Mucosa of gallbladder (tissue), 1 donor: Measurements from ENCODE around the gene KRTAP17-1. TPM values are rescaled to one million over a fixed set of nuclear protein-coding genes. Genes with fewer than 3 reads are reported as not detected.
"Not testable (repeated sequence)": the region's sequence is repeated elsewhere in the genome, so short reads cannot be mapped to it uniquely, and the experiment has no call there.

ENCODE experiments used
- DNase-seq: peaks from one replicate; pipeline ENCODE4 v3.0.0-alpha.2; 2020; ENCODE audit warnings: low spot score
- total RNA-seq: library from RNA; stranded (reverse); gene quantifications from one replicate; pipeline ENCODE4 v1.2.1, GENCODE V29; 2021
- donor health status: DM: no; HTN: no; CAD: no.

KRTAP17-1 gene
- total RNA-seq, 1 donor from 2014 or later = not detected

DNA sequence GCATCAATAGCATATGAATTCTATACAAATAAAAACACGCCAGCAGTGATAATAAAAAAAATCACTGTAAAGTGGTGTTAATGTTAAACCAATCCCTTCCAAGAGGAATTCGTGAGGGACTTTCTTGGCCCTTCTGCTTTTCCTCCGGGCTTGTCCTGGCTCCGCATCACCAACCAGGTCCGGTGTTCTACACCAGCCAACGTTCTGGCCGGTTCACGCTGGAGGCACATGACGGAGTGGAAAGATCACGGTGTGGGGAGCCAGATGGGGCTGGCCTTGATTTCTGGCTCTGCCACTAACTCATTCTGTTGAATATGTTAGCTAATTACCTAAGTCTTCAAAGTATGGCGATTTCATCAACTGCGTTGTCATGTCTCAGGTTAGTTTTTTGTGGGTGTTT is 11.4 kb downstream of the KRTAP17-1 start:
- DNase-seq = no peak

DNA sequence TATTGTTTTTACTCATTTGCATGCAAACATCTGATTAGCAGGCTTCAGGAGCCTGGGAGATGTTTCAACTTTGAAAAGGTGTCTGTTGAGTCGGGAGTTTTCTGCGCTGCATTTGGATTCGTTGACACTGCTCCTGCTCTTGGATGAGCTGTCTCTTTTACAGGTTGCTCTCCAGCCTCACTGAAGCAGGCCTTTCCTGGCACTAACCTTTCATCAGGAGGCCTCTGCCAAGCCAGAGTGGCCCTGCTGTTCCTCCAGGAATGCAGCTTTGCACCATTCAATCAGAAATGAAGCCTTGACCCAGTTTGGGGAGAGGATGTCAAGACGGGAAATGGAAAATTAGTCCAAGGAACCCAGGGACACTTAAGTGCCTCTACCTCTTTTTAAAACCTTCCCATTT is 12.5 kb downstream of the KRTAP17-1 start:
- DNase-seq = no peak

DNA sequence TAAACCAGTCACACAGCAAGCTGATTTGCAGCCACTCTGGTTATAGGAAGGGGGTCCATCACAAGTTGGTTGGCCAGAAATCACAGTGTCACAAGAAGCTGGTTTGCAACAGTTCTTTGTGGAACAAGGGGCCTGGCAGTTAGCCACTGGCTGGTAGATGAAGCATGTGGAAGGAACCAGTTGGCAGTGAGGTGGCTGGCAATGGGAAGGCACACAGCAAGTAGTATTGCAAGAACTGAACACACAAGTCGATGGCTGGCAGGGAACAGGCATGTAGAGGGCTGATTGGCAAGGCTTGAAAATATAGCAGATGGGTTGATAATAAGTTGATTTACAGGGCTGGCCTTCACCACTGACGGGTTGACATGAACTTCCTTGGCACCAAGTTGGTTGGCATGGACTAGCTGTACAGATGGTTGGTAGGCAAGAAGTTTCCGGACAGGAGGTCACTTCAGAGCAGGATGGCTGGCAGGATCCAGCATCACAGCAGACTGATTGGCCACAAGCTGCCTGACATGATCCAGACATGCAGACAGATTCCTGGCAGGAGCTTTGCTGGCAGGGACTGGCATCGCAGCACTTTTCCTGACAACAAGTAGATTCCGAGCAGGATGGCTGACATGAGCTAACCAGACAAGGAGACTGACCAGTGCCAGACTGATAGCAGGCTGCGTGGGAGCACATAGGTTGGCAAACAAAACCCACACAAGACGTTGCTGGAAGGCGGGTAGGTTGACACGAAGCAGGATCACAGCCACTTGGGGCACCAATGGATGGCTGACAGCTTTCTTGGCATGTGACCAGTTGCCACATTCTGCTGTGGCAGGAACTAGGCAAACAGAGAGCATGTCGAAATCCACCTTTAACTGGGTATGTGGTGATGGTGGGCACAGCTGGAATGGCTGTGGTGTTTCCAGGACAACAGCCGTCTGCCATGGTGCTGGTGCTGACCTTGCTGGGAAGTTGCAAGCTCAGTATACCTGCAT is 13.3 kb downstream of the KRTAP17-1 start, which contains the start of gene KRTAP29-1:
KRTAP29-1 (minus strand) TSS at position 936 of the 986 bp plus-strand sequence; CDS start at position 936, 0 bp downstream.
- DNase-seq = no peak

DNA sequence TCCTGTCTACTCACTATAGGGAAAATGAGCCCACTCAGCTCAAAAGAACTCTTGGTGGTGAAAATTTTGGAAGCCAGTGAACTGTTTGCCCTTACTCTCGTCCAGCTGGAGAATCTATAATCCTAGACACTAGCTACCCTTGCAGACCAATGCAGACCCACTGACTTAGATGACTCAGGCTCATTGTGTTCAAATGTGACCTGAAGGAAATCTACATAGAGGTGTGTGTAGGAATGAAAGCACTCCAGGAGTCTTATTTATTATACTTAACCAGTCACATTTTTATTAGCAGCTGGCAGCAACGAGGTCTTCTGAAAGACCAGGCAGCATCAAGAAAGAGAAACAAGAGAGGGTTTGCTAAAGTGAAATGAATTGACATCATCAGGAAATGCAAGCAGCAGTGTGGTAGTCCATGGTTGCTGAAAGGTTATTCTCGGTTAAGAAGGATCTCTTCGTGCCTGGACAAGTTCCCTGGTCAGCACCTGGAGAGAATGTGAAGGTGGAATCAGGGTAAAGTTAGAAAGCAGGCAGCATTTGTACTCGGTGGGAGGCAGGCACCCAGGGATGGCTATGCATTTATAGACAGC is 14.2 kb downstream of the KRTAP17-1 start:
- DNase-seq = no peak

DNA sequence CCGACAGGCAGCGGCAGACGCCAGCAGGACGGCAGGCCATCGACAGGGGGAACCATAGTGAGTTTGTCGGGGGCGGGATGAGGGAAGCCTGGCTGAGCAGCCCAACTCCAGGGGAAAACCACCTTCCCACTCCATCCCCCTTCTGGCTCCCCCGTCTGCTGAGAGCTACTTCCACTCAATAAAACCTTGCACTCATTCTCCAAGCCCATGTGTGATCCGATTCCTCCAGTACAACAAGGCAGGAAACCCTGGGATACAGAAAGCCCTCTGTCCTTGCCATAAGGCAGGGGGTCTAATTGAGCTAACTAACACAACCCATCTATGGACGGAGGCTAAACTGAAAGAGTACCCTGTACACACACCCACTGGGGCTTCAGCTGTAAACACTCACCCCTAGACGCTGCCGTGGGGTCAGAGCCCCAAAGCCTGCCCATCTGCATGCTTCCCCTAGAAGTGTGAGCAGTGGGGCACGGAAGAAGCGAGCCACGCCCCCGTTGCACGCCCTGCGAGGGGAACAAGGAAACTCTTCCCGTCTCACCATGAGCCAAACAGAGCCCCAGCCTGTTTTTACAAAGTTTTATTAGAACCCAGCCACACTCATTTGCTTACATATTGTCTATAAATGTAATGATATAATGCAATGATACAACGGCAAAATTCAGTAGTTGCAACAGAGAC is 16.9 kb downstream of the KRTAP17-1 start:
- no peak for DNase-seq

DNA sequence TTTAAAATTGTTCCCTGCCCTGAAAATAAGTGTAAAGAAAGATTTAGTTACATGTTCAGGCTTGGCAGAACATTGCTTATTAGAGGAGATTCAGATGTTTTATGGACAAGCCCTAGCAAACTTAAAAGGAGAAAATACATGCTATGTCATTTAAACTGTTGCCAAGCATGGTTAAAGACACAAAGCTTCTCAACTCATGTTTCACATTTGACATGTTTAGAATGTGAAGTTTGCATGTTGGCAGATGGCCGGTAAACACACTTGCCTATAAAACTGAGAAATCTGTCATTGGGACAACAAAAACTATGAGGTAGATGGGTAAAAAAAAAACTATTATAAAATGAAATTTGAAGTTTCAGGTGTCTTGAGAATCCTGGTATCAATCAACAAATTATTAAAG is 18.7 kb downstream of the KRTAP17-1 start:
- DNase-seq = no peak

DNA sequence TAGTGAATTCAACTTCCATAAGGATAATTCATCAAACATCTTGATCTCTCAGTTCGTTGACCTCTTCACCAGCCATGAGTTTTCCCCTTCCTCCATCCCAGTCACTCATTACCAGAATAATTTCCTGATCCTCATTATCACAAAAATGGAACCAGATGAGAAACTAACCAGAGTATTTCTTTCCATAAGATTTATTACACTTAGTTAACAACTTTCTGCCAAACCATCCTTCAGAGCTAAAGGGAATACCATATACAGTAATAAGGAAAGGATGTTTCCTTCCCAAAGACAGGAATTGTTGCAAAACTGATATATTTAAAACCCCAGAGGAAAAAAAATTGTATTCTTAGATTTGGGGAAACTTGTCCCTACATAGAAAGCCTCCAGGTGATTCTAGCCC is 21.5 kb downstream of the KRTAP17-1 start:
- no peak for DNase-seq

DNA sequence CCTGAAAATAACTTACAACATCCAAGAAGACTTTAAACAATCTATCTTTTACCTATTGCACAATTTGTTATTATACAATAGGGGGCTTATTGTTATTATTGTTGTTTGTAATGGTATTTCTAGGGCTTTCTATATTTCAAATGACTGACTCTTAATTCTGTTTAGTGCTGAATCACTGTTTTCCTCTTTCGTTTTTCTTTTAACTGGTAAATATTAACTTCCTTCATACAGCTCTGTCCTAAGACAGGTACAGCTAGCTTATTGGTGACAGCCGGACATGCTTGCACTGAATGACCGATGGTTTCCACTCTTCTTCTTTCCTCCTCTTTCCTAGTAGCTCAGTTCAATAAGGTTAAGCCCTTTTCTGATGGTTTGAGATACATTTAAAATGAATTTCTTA is 28.5 kb downstream of the KRTAP17-1 start:
- no peak for DNase-seq

DNA sequence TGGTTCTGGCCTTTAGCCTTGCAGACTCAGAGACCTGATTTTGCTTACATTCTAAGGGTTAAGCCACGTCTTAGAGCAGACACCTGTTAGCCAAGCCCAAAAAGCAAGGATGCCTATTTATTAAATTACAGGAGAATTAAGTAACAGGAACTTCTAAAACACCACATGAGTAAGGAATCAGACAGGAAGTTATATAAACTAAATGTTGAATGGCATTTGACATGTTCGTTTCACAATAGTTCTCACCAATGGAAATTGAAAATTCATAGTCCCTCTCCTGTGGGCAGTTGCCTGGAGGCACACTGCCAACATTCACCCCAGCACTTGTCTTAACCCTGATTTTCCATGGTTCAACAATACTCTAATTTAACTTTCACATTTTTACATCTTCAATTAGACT is 31.0 kb downstream of the KRTAP17-1 start:
- DNase-seq = no peak

DNA sequence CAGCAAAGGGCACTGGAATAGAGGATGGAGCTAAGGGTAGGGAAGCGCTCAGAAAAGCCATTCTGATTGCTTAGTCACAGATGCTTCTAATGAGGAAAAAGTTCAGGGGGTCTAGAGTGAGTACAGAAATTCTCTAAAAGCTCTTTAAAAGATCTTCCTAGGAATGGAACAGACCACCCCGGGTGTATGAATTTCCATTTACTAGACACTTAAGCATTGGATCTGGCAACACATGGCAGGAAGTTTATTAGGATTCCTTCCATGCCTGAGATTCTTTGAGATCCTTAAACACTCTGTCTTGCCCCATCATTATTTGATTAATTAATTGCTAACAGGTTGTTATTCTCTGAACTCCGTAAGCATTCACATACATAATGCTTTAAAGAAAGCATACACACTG is 31.5 kb downstream of the KRTAP17-1 start:
- no peak for DNase-seq

DNA sequence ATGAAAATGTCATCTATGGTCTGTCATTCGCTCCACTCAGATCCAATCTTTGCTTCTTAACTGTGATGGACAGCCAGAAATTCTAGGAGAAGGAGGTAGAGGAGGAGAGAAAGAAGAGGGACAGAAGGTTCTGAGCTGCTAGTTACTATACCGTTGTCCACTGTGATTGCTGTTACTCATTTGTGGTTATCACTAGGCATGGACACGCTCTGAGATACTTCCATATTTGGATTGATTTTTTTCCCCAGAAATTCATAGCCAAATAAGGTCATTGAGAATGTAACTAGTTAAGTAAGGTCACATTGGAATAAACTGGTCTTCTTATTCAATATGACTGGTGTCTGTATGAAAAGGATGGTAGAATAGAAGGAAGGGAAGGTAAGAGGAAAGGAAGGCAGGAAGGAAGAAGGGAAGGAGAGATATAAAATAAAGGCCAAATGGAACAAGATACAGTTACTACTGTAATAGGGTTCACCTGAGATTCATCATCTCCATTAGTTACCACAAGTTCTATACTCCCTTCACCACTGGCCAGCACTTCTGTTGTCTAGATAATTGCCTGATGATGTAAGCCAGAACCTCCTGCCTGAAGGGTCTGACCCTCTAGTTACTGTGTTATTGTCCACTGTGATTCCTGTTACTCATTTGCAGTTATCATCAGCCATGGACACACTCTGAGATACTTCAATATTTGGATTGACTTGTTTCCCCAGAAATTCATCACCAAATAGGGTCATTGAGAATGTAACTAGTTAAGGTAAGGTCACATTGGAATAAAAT is 37.1 kb downstream of the KRTAP17-1 start:
- no peak for DNase-seq

DNA sequence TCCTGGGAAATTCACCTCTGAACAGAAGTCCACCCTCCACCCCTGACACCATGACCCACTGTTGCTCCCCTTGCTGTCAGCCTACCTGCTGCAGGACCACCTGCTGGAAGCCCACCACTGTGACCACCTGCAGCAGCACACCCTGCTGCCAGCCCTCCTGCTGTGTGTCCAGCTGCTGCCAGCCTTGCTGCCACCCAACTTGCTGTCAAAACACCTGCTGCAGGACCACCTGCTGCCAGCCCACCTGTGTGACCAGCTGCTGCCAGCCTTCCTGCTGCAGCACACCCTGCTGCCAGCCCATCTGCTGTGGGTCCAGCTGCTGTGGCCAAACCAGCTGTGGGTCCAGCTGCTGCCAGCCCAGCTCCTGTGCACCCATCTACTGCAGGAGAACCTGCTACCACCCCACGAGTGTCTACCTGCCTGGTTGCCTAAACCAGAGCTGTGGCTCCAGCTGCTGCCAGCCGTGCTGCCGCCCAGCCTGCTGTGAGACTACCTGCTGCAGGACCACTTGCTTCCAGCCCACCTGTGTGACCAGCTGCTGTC is 39.8 kb downstream of the KRTAP17-1 start, which contains the start of gene KRTAP9-7:
KRTAP9-7 (plus strand) TSS at position 51 of the 543 bp plus-strand sequence; CDS start at position 51, 0 bp downstream.
- not testable (repeated sequence) for DNase-seq

DNA sequence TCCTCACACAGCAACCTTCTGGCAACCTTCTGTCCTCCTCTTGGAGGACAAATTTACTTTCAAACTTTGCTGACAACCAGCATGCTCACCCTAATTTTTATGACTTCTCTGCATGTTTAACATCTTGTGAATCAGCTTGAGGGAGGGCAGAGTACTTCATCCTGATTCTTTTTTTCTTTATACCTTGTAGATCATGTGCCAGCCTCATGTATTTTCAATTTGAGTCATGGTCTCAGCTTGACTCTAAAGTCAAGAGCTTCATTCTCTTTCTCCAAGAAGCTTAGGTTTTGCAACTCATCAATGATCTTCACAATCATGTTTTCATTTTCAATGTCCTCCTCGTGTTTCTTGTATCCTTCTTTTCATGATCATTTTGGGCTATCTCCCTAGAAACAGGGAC is 43.7 kb downstream of the KRTAP17-1 start:
- no peak for DNase-seq

DNA sequence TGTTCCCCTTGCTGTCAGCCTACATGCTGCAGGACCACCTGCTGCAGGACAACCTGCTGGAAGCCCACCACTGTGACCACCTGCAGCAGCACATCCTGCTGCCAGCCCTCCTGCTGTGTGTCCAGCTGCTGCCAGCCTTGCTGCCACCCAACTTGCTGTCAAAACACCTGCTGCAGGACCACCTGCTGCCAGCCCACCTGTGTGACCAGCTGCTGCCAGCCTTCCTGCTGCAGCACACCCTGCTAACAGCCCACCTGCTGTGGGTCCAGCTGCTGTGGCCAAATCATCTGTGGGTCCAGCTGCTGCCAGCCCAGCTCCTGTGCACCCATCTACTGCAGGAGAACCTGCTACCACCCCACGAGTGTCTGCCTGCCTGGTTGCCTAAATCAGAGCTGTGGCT is 44.2 kb downstream of the KRTAP17-1 start:
- not testable (repeated sequence) for DNase-seq

DNA sequence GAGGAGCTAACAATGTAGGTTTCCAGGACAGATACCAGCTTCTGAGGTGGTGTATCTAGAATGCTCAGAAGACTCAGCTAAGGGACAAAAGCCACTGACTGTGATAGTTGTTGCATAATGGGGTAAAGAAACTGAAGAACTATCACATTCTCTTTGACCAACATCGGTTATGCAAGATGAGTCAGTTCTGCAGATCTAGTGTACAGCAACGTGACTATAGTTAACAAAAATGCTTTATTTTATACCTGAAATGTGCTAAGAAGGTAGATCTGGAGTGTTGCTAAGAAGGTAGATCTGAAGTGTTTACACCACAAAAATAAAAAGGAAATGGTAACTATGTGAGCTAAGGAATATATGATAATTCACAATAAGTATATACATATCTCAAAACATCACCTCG is 47.8 kb downstream of the KRTAP17-1 start:
- no peak for DNase-seq

DNA sequence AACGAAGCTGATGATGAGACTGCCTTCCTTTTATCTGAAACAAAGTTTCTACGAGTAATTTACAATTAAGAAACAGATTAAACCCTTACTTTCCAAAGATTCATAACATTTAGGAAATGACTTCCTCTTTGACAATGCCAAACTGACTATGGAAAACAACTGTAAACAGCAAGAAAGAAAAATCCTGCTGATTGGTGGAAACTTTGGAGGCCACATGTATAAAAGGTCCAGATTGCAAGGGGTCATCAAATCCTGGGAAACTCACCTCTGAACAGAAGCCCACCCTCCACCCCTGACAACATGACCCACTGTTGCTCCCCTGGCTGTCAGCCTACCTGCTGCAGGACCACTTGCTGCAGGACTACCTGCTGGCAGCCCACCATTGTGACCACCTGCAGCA is 50.4 kb downstream of the KRTAP17-1 start, which contains the start of gene KRTAP9-6:
KRTAP9-6 (plus strand) TSS at position 301 of the 400 bp plus-strand sequence; CDS start at position 301, 0 bp downstream.
- DNase-seq = no peak

Other genes with a start within 250 kb of the KRTAP17-1 start
- gene KRTAP2-4, start 249.8 kb downstream of the KRTAP17-1 start, total RNA-seq = not detected
- not detected for gene KRTAP4-7, start 231.6 kb downstream of the KRTAP17-1 start, total RNA-seq
- not detected for gene KRTAP4-8, start 217.6 kb downstream of the KRTAP17-1 start, total RNA-seq
- gene KRTAP4-16, start 213.5 kb downstream of the KRTAP17-1 start, total RNA-seq = not detected
- not detected for gene KRTAP4-9, start 210.3 kb downstream of the KRTAP17-1 start, total RNA-seq
- not detected for gene KRTAP4-11, start 197.3 kb downstream of the KRTAP17-1 start, total RNA-seq
- gene KRTAP4-12, start 191.5 kb downstream of the KRTAP17-1 start, total RNA-seq = not detected
- gene KRTAP4-6, start 175.2 kb downstream of the KRTAP17-1 start, total RNA-seq = not detected
- not detected for gene KRTAP4-5, start 165.9 kb downstream of the KRTAP17-1 start, total RNA-seq
- not detected for gene KRTAP4-4, start 155.0 kb downstream of the KRTAP17-1 start, total RNA-seq
- not detected for gene KRTAP4-3, start 147.5 kb downstream of the KRTAP17-1 start, total RNA-seq
- not detected for gene KRTAP4-2, start 137.5 kb downstream of the KRTAP17-1 start, total RNA-seq
- not detected for gene KRTAP4-1, start 130.8 kb downstream of the KRTAP17-1 start, total RNA-seq
- gene KRTAP9-1, start 125.8 kb downstream of the KRTAP17-1 start, total RNA-seq = not detected
- gene KRTAP9-2, start 89.1 kb downstream of the KRTAP17-1 start, total RNA-seq = not detected
- not detected for gene KRTAP9-3, start 83.3 kb downstream of the KRTAP17-1 start, total RNA-seq
- not detected for gene KRTAP9-8, start 77.7 kb downstream of the KRTAP17-1 start, total RNA-seq
- gene KRTAP9-4, start 66.0 kb downstream of the KRTAP17-1 start, total RNA-seq = not detected
- not detected for gene KRTAP9-9, start 60.3 kb downstream of the KRTAP17-1 start, total RNA-seq
- not detected for gene KRTAP9-6, start 50.3 kb downstream of the KRTAP17-1 start, total RNA-seq
- not detected for gene KRTAP9-7, start 40.0 kb downstream of the KRTAP17-1 start, total RNA-seq
- gene KRTAP29-1, start 12.9 kb downstream of the KRTAP17-1 start, total RNA-seq = not detected
- not detected for gene KRTAP16-1, start 6.4 kb downstream of the KRTAP17-1 start, total RNA-seq
- gene KRT33A, start 35.1 kb upstream of the KRTAP17-1 start, total RNA-seq = not detected
- not detected for gene KRT33B, start 54.1 kb upstream of the KRTAP17-1 start, total RNA-seq
- gene KRT34, start 66.6 kb upstream of the KRTAP17-1 start, total RNA-seq = not detected
- gene KRT31, start 81.9 kb upstream of the KRTAP17-1 start, total RNA-seq = not detected
- gene KRT37, start 108.9 kb upstream of the KRTAP17-1 start, total RNA-seq = not detected
- not detected for gene KRT38, start 125.3 kb upstream of the KRTAP17-1 start, total RNA-seq
- not detected for gene KRT32, start 151.7 kb upstream of the KRTAP17-1 start, total RNA-seq
- gene KRT35, start 165.4 kb upstream of the KRTAP17-1 start, total RNA-seq = not detected
- not detected for gene KRT36, start 174.2 kb upstream of the KRTAP17-1 start, total RNA-seq
- 0.40 TPM for gene KRT13, start 189.9 kb upstream of the KRTAP17-1 start, total RNA-seq
- gene KRT15, start 203.2 kb upstream of the KRTAP17-1 start, total RNA-seq = 5.6 TPM
- gene KRT19, start 212.6 kb upstream of the KRTAP17-1 start, total RNA-seq = 1,522 TPM